HG03159 (cell line): Measurements from ENCODE around the gene RFX6.

Experiments
- ATAC-seq: cut with Tn5 transposase; IDR thresholded peaks from one replicate; pipeline ENCODE4 v1.9.1; 2021; ENCODE audit warnings: mild to moderate bottlenecking, moderate library complexity; ENCODE audit not compliant: unreplicated experiment

RFX6 gene

DNA sequence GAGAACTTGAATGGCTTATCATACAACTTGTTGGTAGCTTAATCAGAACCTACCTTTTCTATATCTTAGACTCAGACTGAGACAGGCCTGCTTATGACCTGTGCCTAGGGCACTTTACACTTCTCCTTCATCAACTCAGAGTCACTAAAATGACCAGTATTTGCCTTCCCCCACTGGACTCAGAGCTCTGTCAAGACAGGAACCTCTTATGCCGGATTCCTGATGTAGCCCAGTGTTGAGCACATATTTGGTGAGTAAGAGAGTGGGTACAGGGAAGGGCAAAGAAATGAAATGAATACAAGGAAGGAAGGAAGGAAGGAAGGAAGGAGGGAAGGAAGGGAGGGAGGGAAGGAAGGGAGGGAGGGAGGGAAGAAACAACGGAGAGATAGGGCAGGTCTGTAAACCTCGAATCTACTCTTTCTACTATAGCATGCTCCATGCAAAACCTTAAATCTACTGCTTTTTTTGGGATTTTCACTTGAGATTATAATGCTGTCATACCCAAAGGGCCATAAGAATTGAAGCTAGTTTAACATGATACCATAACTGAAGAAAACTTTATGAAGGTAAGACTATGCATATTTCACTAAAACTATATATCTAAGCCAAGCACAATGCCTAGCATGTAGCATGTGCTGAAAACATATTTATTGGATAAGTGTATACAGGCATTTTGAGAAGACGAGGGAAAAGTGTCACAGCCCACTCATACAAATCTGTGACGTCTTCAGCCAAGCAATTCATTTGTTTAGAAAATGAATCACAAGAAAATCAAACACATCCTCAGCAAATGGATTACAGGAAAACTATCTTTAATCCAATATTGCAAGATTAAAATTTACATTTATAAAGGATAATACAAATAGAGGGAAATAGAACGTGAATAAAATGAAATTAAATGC is 89.9 kb downstream of the RFX6 start:
- no peak for ATAC-seq

DNA sequence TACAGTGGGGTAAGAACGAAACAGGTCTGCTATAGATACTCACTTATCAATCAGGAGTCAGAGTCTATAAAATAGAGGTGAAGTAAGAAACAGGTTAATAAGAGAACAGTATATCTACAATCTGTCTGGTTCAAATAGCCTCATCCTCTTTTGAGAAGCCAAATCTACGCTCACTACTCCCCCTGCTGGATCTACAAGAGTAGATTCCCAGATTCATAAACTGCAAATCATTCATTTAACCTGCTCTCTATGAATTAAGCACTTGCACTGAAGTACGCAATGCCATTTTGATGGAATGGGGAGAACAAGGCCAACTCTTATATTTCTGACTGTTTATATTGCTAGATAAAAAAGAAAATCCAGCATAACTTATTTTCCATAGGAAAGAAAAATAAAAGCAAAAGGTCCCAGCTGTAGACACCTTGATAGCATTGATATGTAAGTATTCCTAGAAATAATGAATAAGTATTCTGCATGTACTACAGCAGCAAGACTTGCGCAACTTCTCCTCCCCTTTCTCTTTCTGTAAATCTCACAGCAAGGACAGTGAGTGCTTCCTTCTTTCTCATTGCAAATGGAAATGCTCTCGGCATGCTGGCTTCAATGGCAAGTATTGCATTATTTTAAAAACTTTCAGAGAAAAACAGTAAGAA is 92.3 kb downstream of the RFX6 start:
- ATAC-seq, result peak; percentile 90

DNA sequence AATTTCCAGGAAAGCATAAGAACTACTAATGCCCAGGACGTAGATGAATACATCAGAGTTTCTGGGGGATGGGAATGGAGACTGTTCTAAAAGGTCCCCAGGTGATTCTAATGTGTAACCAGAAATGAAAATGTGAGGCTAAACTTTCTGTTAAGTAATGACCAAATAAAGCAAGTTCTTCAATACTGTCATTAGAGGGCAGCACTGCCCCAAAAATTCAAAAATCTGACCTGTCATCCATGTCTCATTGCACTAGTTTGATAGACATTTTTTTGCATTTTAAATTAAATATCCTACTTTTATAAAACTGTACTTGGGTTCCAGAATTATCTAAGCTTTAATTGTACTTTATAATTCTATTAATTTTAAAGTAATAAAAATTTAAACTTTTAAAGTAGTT is 94.9 kb downstream of the RFX6 start:
- peak; percentile 67 for ATAC-seq

DNA sequence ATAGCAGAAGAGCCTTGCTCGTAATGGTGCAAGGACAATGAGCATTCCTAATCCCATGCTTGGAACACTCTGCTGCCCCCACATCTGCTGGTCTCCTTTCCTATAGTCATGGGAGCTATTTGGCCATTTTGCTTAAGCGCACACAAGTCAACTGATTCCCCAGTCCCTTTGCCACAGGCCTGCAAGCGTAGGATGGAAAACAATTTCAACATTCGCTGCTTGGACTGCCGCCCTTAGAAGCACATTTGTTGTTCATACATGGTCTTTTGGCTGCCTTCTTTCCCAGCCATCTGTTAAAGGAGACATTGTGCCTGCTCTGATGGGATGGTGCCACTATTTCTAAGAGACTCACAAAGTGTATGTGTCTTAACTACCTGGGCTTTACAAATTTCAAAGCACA is 96.9 kb downstream of the RFX6 start:
- no peak for ATAC-seq

DNA sequence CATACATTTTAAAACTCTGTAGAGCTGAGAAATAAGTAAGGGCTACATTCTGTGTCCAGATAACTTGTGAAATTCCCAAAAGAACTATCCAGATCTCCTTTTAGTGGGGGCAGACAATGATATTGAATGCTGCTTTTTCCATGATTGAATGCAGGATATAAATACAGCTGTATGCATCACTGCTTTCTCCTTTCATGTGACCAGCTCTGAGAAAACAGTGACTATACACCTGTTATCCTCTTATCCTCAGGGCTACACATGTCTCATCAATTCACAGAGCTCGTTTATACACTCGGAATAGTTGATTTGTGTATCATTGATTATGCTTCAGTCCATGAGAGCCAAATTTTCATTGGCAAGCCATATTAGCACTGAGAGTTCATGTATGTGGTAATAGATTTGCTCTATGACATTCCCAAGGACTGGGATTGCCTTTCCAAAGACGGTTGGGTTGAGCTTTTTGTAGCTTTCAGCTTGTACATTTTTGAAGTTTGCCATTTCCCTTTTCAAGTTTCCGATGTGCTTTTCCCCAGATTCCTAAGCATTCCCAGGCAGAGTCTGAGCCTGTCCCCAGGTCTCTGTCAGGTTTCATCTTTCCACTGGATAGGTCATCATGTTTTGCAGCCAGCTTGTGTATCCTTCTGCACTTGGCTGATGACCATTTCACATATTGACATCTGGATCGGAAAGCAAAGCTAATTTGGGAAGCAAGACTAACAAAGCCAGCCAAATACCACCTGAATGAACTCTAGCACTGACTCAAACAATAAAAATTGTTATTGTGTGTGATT is 97.7 kb downstream of the RFX6 start:
- ATAC-seq, result no peak

DNA sequence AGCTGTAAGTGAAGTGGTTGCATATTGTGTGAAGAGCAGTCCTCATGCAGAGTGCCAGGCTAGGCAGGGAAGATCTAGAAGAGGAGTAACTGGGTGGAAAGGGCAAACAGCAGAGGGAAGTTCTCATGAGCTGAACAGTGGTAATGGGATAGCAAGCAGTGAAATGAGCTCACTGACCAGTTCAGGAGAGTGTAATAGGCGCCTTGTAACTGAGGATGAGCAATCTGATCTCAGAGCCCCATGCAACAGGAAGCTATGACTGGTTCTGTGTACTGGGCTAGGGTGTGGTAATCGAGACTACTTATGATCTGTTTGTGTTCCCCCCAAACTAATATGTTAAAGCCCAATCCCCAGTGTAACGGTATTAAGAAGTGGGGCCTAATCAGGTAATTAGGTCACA is 98.6 kb downstream of the RFX6 start:
- ATAC-seq, result no peak

DNA sequence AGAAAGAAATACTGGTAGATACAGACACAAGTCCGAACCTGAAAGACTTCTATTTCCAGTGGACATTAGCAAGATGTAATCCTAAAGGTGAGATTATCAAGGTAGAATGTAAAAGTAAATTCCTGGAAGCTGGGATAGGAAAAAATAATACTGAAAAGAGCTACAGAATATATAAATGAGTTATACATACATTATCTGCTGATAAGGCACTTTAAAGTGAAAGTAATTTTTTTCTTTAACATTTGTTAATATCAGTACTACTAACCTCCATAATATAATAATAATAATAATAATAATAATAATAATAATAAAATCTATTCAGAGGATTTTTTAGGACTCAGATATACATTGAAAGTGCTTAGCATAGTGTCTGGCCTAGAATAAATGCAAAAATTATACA is 102.5 kb downstream of the RFX6 start:
- ATAC-seq, result no peak
